OCI-LY1 (cell line): ENCODE measurements around the gene PCDHA4.
"Not testable (repeated sequence)": the region's sequence is repeated elsewhere in the genome, so short reads cannot be mapped to it uniquely, and the experiment has no call there.

Experiments
- H2AFZ ChIP-seq: fragments of 200-600 bp; sonication (generic), shearing (Covaris generic); 2 replicates; pipeline ENCODE4 v1.6.0; 2014; ENCODE audit warnings: antibody characterized with exemption, mild to moderate bottlenecking, low read length
- H3F3A ChIP-seq: fragments of 200-600 bp; sonication (generic), shearing (Covaris generic); 2 replicates; pipeline ENCODE4 v1.6.0; 2014; ENCODE audit warnings: mild to moderate bottlenecking, antibody characterized with exemption, low read length, moderate library complexity; ENCODE audit not compliant: insufficient read depth
- H3K27ac ChIP-seq: fragments of 200-600 bp; sonication (generic); 2 replicates; pipeline ENCODE4 v1.5.1; 2014; ENCODE audit warnings: low read length, mixed run types, mild to moderate bottlenecking, low read depth; ENCODE audit not compliant: poor library complexity, severe bottlenecking
- H3K27me3 ChIP-seq: fragments of 200-600 bp; sonication (generic); 2 replicates; pipeline ENCODE4 v1.6.0; 2014; ENCODE audit warnings: antibody characterized with exemption, mild to moderate bottlenecking, low read length, moderate library complexity; ENCODE audit not compliant: insufficient read depth
- H3K36me3 ChIP-seq: fragments of 200-600 bp; sonication (generic); 2 replicates; pipeline ENCODE4 v1.6.1; 2014; ENCODE audit warnings: mild to moderate bottlenecking, antibody characterized with exemption, low read length, moderate library complexity, mixed read lengths; ENCODE audit not compliant: insufficient read depth
- H3K4me1 ChIP-seq: fragments of 200-600 bp; sonication (generic); 2 replicates; pipeline ENCODE4 v1.5.1; 2014; ENCODE audit warnings: mild to moderate bottlenecking, low read length, moderate library complexity; ENCODE audit not compliant: insufficient read depth, severe bottlenecking
- H3K4me2 ChIP-seq: fragments of 200-600 bp; sonication (generic), shearing (Covaris generic); 2 replicates; pipeline ENCODE4 v1.6.1; 2014; ENCODE audit warnings: low read length
- H3K4me3 ChIP-seq: fragments of 200-600 bp; sonication (generic); 2 replicates; pipeline ENCODE4 v1.5.1; 2014; ENCODE audit warnings: low read length, low read depth, mild to moderate bottlenecking, mixed read lengths; ENCODE audit not compliant: poor library complexity, severe bottlenecking
- H3K79me2 ChIP-seq: fragments of 200-600 bp; shearing (Covaris generic); 2 replicates; pipeline ENCODE4 v1.6.1; 2016; ENCODE audit warnings: mixed run types, low read length, mixed read lengths; ENCODE audit not compliant: insufficient read depth
- H3K9ac ChIP-seq: fragments of 200-600 bp; sonication (generic), shearing (Covaris generic); 2 replicates; pipeline ENCODE4 v1.6.1; 2014; ENCODE audit warnings: mild to moderate bottlenecking, low read length, mixed read lengths
- H3K9me2 ChIP-seq: fragments of 200-600 bp; sonication (generic), shearing (Covaris generic); 2 replicates; pipeline ENCODE4 v1.6.1; 2014; ENCODE audit warnings: low read depth, mild to moderate bottlenecking, low read length, mixed read lengths
- H3K9me3 ChIP-seq: fragments of 200-600 bp; shearing (Covaris generic); 2 replicates; pipeline ENCODE4 v1.6.1; 2014; ENCODE audit warnings: low read length, mixed read lengths
- H4K20me1 ChIP-seq: fragments of 200-600 bp; sonication (generic), shearing (Covaris generic); 2 replicates; pipeline ENCODE4 v1.6.0; 2016; ENCODE audit warnings: mild to moderate bottlenecking, low read length; ENCODE audit not compliant: insufficient read depth
- CTCF ChIP-seq: fragments of 200-600 bp; sonication (generic), shearing (Covaris generic); IDR thresholded peaks from 2 replicates; pipeline ENCODE4 v1.5.1; 2017; ENCODE audit warnings: mild to moderate bottlenecking, antibody characterized with exemption, low read length, moderate library complexity, mixed read lengths
- EZH2 ChIP-seq: fragments of 200-600 bp; sonication (generic), shearing (Covaris generic); IDR thresholded peaks from 2 replicates; pipeline ENCODE4 v1.8.0; 2017; ENCODE audit warnings: borderline replicate concordance, mixed run types, mild to moderate bottlenecking, antibody characterized with exemption, low read length, moderate library complexity, mixed read lengths

Gene PCDHA4

GRCh38 chr5:140821375-140822280 is 14.8 kb downstream of the PCDHA4 start, which contains the start of gene PCDHA5:
PCDHA5 (plus strand) TSS chr5:140821613.
- H3K9ac ChIP-seq, result no peak within 1 kb of the TSS
- no peaks in the 10 kb centered on the region for H3K9me3 ChIP-seq
- H3K9me2 ChIP-seq, result no peaks in the 10 kb centered on the region
- H3K36me3 ChIP-seq, result no peaks in the 10 kb centered on the region
- H3K4me3 ChIP-seq, result no peak within 1 kb of the TSS
- no peaks in the 10 kb centered on the region for H4K20me1 ChIP-seq
- H2AFZ ChIP-seq, result no peak within 1 kb of the TSS
- TF ChIP-seq EZH2 (no peak), CTCF (no peak)
- H3F3A ChIP-seq, result no peaks in the 10 kb centered on the region
- H3K4me2 ChIP-seq, result no peak within 1 kb of the TSS
- no peaks in the 10 kb centered on the region for H3K27me3 ChIP-seq
- H3K4me1 ChIP-seq, result no peaks in the 10 kb centered on the region
- H3K79me2 ChIP-seq, result no peaks in the 10 kb centered on the region
- H3K27ac ChIP-seq, result no peak within 1 kb of the TSS

GRCh38 chr5:140822281-140822629 is 15.4 kb downstream of the PCDHA4 start:
- H3K4me2 ChIP-seq, result no peak overlapping the region
- H3K79me2 ChIP-seq, result no peaks in the 10 kb centered on the region
- no peak overlapping the region for H2AFZ ChIP-seq
- no peaks in the 10 kb centered on the region for H3K27me3 ChIP-seq
- H4K20me1 ChIP-seq, result no peaks in the 10 kb centered on the region
- H3K27ac ChIP-seq, result no peak overlapping the region
- no peaks in the 10 kb centered on the region for H3K4me1 ChIP-seq
- H3K9me2 ChIP-seq, result no peaks in the 10 kb centered on the region
- H3K36me3 ChIP-seq, result no peaks in the 10 kb centered on the region
- no peak for TF ChIP-seq EZH2
- TF ChIP-seq CTCF, result no peak
- no peak overlapping the region for H3K4me3 ChIP-seq
- no peak overlapping the region for H3K9ac ChIP-seq
- no peaks in the 10 kb centered on the region for H3K9me3 ChIP-seq
- no peaks in the 10 kb centered on the region for H3F3A ChIP-seq

- not testable (repeated sequence) for H3K9ac ChIP-seq, H3K27me3 ChIP-seq, H4K20me1 ChIP-seq, H3K79me2 ChIP-seq, H3K9me3 ChIP-seq, H3K4me3 ChIP-seq, H3F3A ChIP-seq, H3K9me2 ChIP-seq, H3K36me3 ChIP-seq, H3K4me1 ChIP-seq, H3K4me2 ChIP-seq, H3K27ac ChIP-seq, H2AFZ ChIP-seq
Observed at GRCh38 chr5:140822969-140823368, 16.1 kb downstream of the PCDHA4 start.

- TF ChIP-seq CTCF (no peak), EZH2 (no peak)
- H3K27me3 ChIP-seq, result no peaks in the 10 kb centered on the region
Observed at GRCh38 chr5:140823475-140823874, 16.6 kb downstream of the PCDHA4 start.

More at GRCh38 chr5:140823475-140823874, 16.6 kb downstream of the PCDHA4 start:
- H3K36me3 ChIP-seq, result no peaks in the 10 kb centered on the region
- no peaks in the 10 kb centered on the region for H3K9me3 ChIP-seq
- no peak overlapping the region for H3K4me3 ChIP-seq
- no peaks in the 10 kb centered on the region for H3K79me2 ChIP-seq
- H3K4me1 ChIP-seq, result no peaks in the 10 kb centered on the region
- H4K20me1 ChIP-seq, result no peaks in the 10 kb centered on the region
- no peaks in the 10 kb centered on the region for H3K9me2 ChIP-seq
- H3K9ac ChIP-seq, result no peak overlapping the region
- no peak overlapping the region for H3K27ac ChIP-seq
- no peak overlapping the region for H2AFZ ChIP-seq
- no peaks in the 10 kb centered on the region for H3F3A ChIP-seq
- H3K4me2 ChIP-seq, result no peak overlapping the region
